HG03060 (cell line): Measurements from ENCODE around the gene AKAP8.
"Not testable (repeated sequence)": the region's sequence is repeated elsewhere in the genome, so short reads cannot be mapped to it uniquely, and the experiment has no call there.

Experiments used
- ATAC-seq: cut with Tn5 transposase; IDR thresholded peaks from one replicate; pipeline ENCODE4 v1.9.1; 2021; ENCODE audit warnings: low read depth, moderate number of reproducible peaks; ENCODE audit not compliant: unreplicated experiment

The AKAP8 gene

DNA sequence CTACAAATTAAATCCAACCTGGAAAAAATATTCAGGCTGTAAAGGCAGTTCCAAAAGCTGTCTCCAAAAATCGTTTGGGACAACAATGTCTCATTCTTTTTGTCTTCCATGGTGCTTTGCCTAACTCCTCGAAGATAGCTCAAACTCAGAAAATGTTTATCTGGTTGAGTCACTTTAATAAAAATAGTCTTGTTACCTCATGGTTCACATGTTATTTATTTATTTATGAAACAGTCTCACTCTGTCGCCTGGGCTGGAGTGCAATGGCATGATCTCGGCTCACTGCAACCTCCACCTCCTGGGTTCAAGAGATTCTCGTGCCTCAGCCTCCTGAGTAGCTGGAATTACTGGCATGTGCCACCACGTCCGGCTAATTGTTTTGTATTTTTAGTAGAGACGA, 42.4 kb downstream of the AKAP8 start:
- ATAC-seq, result no peak

DNA sequence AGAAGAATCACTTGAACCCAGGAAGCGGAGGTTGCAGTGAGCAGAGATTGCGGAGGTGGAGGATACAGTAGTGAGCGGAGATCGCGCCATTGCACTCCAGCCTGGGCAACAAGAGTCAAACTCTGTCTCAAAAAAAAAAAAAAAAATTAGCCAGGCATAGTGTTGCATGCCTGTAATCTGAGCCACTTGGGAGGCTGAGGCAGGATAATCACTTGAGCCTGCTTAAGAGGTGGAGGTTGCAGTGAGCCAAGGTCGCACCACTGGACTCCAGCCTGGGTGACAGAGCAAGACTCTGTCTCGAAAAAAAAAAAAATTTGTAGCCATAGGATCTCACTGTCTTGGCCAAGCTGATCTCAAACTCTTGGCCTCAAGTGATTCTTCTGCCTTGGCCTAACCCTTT, 43.6 kb downstream of the AKAP8 start:
- ATAC-seq, result not testable (repeated sequence)

- no peak for ATAC-seq
Measured at GRCh38 chr19:15332311-15332996, 47.1 kb downstream of the AKAP8 start, which contains the start of gene BRD4. TSS of gene BRD4 (minus strand) at chr19:15332539. CDS start at chr19:15273099, 59,440 bp downstream.

- ATAC-seq, result no peak
Measured at GRCh38 chr19:15331419-15332310, 47.9 kb downstream of the AKAP8 start.

DNA sequence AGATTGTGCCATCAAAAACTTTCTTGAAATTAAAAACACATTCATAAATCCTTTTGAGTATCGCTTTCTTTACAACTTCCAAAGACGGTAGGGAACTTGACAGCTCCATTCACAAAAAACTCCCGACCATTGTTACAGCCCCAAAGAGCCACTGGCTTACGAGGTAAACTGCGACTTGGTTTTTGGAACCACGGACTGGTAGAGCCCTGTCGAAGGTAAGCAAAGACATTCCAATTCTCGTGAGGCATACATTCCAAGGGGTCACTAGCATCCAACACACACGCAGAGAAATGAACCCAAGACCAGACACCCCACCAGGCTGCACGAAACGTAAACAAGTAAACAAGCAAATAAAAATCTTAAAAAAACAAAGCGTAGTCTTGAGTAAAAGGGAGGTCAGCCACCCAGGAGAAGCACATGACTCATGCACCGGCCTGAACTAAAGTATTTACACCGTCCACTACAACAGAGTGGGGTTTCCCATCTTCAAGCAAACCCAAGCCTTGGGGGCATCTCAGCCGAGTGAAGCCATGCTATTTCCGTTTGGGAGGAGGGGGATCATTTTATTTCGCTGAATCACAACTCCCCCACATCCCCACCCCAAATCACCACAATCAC, 48.7 kb downstream of the AKAP8 start:
- no peak for ATAC-seq

GRCh38 chr19:15328312-15328711, 51.3 kb downstream of the AKAP8 start:
- no peak for ATAC-seq

- no peak for ATAC-seq
Measured at GRCh38 chr19:15324791-15325519, 54.6 kb downstream of the AKAP8 start.

DNA sequence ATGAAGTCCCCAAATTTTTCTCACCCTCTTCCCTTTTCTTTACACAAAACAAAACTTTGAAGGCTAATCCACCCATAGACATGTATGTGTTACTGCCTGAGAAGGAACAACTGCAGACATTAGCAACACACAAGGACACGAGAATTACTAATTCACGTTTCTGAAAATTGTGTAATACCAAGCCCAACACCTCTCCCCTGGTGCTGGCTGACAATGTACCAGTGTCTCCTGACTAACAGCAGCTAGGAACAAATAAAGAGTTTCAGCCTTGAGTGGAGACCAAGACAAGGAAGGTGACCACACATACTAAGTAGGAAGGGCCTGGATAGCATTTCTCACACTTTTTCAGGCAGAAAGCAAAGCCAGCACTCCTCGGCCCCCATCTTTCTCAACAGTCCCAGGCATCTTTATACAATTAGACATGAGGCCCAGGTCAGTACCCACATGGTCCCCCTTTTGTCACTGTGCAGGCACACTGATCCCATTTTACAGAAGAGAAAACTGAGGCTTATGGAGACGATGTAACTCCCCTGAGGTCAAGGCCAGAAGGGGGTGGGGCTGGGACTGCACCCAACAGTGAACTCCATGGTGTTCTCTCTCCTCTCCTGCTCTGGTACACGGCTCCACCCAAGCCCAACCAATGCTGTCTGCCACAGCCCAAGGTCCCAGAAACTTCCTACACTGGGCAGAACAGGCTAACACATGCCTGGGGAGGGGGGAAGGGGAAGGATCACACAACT, 55.9 kb downstream of the AKAP8 start:
- ATAC-seq, result no peak

DNA sequence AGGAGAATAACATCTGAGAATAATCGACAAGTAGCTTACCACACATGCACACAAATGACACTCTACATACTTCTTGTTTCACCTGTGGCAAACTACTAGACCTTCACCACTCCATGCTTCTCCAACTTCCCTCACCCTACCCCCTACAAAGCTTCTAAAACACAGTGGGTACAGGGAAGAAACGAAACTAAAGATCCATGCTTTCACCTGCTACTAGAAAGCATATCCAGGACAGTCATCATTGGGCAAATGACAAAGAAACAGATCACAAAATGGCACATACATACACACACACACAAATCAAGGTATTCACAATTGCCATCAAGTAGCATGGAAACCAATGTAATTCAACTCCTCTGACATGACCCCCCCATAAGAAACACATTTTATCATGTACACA, 57.8 kb downstream of the AKAP8 start:
- no peak for ATAC-seq

GRCh38 chr19:15320116-15320515, 59.5 kb downstream of the AKAP8 start:
- ATAC-seq, result no peak

GRCh38 chr19:15318241-15318691, 61.3 kb downstream of the AKAP8 start:
- ATAC-seq, result no peak

DNA sequence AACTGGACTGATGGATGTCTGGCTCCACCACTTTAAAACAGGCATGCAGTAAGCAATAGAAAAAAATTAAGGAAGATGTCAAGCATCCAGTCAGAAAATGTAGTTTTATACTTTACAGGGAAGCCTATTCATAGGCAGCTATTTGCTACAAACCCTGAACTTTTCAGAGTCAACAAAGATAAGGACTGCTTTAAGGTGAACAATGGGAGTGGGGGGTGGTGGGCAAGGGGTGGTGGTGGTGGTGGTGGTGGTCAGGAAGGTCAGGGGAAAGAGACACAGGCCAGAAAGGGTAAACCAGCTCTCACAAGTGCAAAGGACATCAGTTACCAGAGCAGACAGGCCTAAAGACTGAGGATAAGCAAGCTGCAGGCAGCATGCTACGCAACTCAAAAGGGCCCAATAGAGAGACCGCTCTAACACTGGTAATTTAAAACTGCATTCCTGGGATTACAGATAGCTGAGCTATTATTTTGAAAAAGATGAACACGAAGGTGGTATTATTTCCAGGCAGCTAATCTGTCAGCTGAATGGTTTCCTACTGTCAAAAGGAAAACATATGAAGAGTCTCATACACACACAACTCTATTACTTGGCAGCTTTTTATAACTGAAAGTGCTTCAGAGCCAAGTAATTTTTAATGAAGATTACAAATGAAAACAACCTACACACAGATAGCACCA, 62.1 kb downstream of the AKAP8 start:
- ATAC-seq, result no peak

DNA sequence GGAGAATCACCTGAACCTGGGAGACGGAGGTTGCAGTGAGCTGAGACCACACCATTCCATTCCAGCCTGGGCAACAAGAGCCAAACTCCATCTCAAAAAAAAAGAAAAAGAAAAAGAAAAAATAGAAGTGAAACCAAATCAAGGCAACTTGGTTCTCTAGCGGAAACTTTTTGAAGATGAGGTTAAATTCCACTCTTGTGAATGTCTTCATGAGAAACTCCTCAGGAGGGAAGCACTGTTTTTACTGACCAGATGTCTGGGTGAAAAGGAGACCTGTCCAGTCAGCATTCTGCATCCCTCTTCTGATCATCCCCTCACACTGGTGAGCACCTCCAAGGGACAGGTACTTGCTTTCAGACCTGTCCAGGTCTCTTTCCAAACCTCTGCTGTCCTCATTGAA, 63.1 kb downstream of the AKAP8 start:
- ATAC-seq, result no peak

- ATAC-seq, result no peak
Measured at GRCh38 chr19:15315101-15315500, 64.5 kb downstream of the AKAP8 start.

GRCh38 chr19:15313649-15314279, 65.8 kb downstream of the AKAP8 start:
- ATAC-seq, result no peak

GRCh38 chr19:15307169-15307568, 72.4 kb downstream of the AKAP8 start:
- ATAC-seq, result no peak

DNA sequence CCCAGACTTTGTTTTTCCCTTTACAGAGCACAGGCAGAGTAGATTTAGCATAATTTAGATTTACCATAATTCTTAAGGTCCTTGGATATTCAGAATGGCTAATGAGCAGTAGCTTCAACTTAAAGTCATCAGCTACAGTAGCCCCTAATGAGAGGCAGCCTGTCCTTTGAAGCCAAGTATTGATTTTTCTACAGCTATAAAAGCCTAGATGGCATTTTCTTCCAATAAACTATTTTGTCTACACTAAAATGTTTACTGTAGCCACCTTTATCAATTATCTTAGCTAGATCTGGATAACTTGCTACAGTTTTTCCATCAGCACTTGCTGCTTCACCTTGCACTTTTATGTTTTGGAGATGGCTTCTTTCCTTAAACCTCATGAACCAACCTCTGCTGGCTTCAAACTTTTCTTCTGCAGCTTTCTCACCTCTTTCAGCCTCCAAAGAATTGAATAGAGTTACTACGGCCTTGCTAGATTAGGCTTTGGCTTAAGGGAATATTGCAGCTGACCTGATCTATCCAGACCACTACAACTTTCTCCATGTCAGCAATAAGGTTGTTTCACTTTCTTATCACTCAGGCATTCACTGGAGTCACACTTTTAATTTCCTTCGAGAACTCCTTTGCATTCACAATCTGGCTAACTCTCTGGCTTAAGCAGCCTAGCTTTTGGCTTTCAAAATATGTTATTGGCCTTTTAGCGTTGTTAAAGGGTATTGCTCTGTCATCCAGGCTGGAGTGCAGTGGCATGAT, 73.8 kb downstream of the AKAP8 start:
- ATAC-seq, result no peak

DNA sequence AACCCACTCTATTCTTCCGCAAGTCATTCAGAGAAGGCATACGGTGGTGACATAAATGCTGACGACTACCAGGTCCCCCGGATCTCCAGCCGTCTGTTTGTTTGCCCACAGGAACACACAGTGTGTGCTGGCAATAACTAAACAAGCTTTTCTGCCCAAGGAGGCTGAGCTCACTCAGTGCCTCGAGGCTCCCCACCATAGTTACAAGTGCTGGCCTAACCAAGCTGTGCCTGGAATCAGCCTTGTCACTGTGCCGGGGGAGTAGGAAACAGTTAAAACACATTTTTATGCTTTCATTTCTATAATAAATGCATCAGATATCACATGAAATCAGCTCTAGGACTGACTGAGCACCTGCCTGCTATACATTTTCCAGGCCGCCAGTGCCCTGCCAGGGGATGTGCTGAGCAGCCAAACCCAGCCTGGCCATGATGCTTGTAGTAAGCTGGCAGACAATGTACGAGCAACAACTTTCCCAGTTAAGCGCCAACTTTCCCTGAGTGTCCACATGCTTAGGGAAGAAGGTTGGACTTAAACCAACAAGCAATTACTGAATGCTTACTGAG, 75.4 kb downstream of the AKAP8 start:
- no peak for ATAC-seq
